ENCODE results near the gene PFKFB2.

Gene PFKFB2

GRCh38 chr1:207103892-207104373 lies 50.9 kb downstream of the PFKFB2 start, which contains the start of gene C4BPA:
Gene C4BPA (plus strand): TSS chr1:207104233. CDS start chr1:207113026, 8,793 bp downstream.
- H3K36me3 Mint-ChIP-seq: no peaks in the 10 kb centered on the region
- no peak for ATAC-seq
- H3K27me3 Mint-ChIP-seq: peaks cover 11% of the 10 kb centered on the region
- no peak within 1 kb of the TSS for H3K4me3 Mint-ChIP-seq
- no peaks in the 10 kb centered on the region for H3K4me1 Mint-ChIP-seq
- no peaks in the 10 kb centered on the region for H3K9me3 Mint-ChIP-seq
- H3K27ac Mint-ChIP-seq: no peak within 1 kb of the TSS

GRCh38 chr1:207109004-207109403 lies 55.9 kb downstream of the PFKFB2 start:
- no peak overlapping the region for H3K4me3 Mint-ChIP-seq
- H3K36me3 Mint-ChIP-seq: no peaks in the 10 kb centered on the region
- no peaks in the 10 kb centered on the region for H3K4me1 Mint-ChIP-seq
- no peak overlapping the region for H3K27ac Mint-ChIP-seq
- no peaks in the 10 kb centered on the region for H3K9me3 Mint-ChIP-seq
- ATAC-seq: no peak
- H3K27me3 Mint-ChIP-seq: no peaks in the 10 kb centered on the region

- Mint-ChIP-seq H3K27me3 (peaks cover 9% of the 10 kb centered on the region), H3K36me3 (no peaks in the 10 kb centered on the region), H3K27ac (no peak overlapping the region), H3K9me3 (no peaks in the 10 kb centered on the region), H3K4me1 (no peaks in the 10 kb centered on the region), H3K4me3 (no peak overlapping the region)
- ATAC-seq: no peak
Measured at GRCh38 chr1:207112616-207113296, 59.7 kb downstream of the PFKFB2 start.

GRCh38 chr1:207115269-207115668 lies 62.2 kb downstream of the PFKFB2 start:
- Mint-ChIP-seq H3K27me3 (peaks cover 9% of the 10 kb centered on the region), H3K4me1 (no peaks in the 10 kb centered on the region), H3K27ac (no peak overlapping the region), H3K4me3 (no peak overlapping the region), H3K36me3 (no peaks in the 10 kb centered on the region), H3K9me3 (peaks cover 3% of the 10 kb centered on the region)
- no peak for ATAC-seq

- Mint-ChIP-seq H3K4me1 (no peaks in the 10 kb centered on the region), H3K4me3 (no peak overlapping the region), H3K27me3 (peaks cover 12% of the 10 kb centered on the region), H3K36me3 (peaks cover 19% of the 10 kb centered on the region), H3K27ac (no peak overlapping the region), H3K9me3 (peaks cover 20% of the 10 kb centered on the region)
- no peak for ATAC-seq
Measured at GRCh38 chr1:207124389-207124788, 71.3 kb downstream of the PFKFB2 start.

GRCh38 chr1:207128336-207128921 lies 75.4 kb downstream of the PFKFB2 start:
- H3K4me3 Mint-ChIP-seq: no peak overlapping the region
- no peaks in the 10 kb centered on the region for H3K4me1 Mint-ChIP-seq
- H3K9me3 Mint-ChIP-seq: peaks cover 30% of the 10 kb centered on the region
- peaks cover 27% of the 10 kb centered on the region for H3K36me3 Mint-ChIP-seq
- ATAC-seq: no peak
- peaks cover 12% of the 10 kb centered on the region for H3K27me3 Mint-ChIP-seq
- H3K27ac Mint-ChIP-seq: no peak overlapping the region

- H3K9me3 Mint-ChIP-seq: peaks cover 30% of the 10 kb centered on the region
- no peaks in the 10 kb centered on the region for H3K4me1 Mint-ChIP-seq
- ATAC-seq: no peak
- peaks cover 27% of the 10 kb centered on the region for H3K36me3 Mint-ChIP-seq
- peaks cover 12% of the 10 kb centered on the region for H3K27me3 Mint-ChIP-seq
- H3K27ac Mint-ChIP-seq: no peak overlapping the region
- no peak overlapping the region for H3K4me3 Mint-ChIP-seq
Measured at GRCh38 chr1:207129053-207129452, 76.0 kb downstream of the PFKFB2 start.

Data from stimulated activated memory B cell treated with anti-CD40 and anti-IgM and Interleukin-4, amounts not matched to agents 10 μg/mL and 1 μg/mL and 100 μg/mL, for 72 hours (primary cell).